ENCODE results near the gene PRR12.

The PRR12 gene

GRCh38 chr19:49549045-49549444, 41.9 kb upstream of the PRR12 start:
- no peak overlapping the region for H3K4me3 ChIP-seq (ENCODE audit: low read depth, low read length)
- no peak for TF ChIP-seq CTCF (IDR thresholded peaks at IDR 0.05; ENCODE audit: low read depth, low read length)
- no peaks in the 10 kb centered on the region; the same call in 1 of the 2 replicates for H3K9me3 ChIP-seq
- no peaks in the 10 kb centered on the region for H3K27me3 ChIP-seq
- H3K36me3 ChIP-seq = no peaks in the 10 kb centered on the region
- no peaks in the 10 kb centered on the region for H3K4me1 ChIP-seq
- no peak for DNase-seq

GRCh38 chr19:49551531-49551930, 39.5 kb upstream of the PRR12 start:
- Histone ChIP-seq H3K4me3 (ENCODE audit: low read depth, low read length) (no peak overlapping the region), H3K36me3 (peaks cover 8% of the 10 kb centered on the region), H3K27me3 (no peaks in the 10 kb centered on the region), H3K9me3 (peaks cover 3% of the 10 kb centered on the region; the same call in 1 of the 2 replicates), H3K4me1 (no peaks in the 10 kb centered on the region)
- TF ChIP-seq CTCF (IDR thresholded peaks at IDR 0.05; ENCODE audit: low read depth, low read length) = no peak
- DNase-seq = no peak

- no peak for DNase-seq
- H3K36me3 ChIP-seq = peaks cover 20% of the 10 kb centered on the region
- no peaks in the 10 kb centered on the region for H3K27me3 ChIP-seq
- H3K4me1 ChIP-seq = no peaks in the 10 kb centered on the region
- peaks cover 4% of the 10 kb centered on the region; the same call in 1 of the 2 replicates for H3K9me3 ChIP-seq
- TF ChIP-seq CTCF (IDR thresholded peaks at IDR 0.05; ENCODE audit: low read depth, low read length) = no peak
- no peak overlapping the region for H3K4me3 ChIP-seq (ENCODE audit: low read depth, low read length)
Measured at GRCh38 chr19:49552749-49553148, 38.2 kb upstream of the PRR12 start.

GRCh38 chr19:49553451-49554271, 37.3 kb upstream of the PRR12 start:
- H3K4me1 ChIP-seq = no peaks in the 10 kb centered on the region
- H3K36me3 ChIP-seq = peaks cover 25% of the 10 kb centered on the region
- DNase-seq = no peak
- peaks cover 4% of the 10 kb centered on the region; the same call in 1 of the 2 replicates for H3K9me3 ChIP-seq
- no peaks in the 10 kb centered on the region for H3K27me3 ChIP-seq
- no peak for TF ChIP-seq CTCF (IDR thresholded peaks at IDR 0.05; ENCODE audit: low read depth, low read length)
- H3K4me3 ChIP-seq (ENCODE audit: low read depth, low read length) = no peak overlapping the region

- Histone ChIP-seq H3K4me1 (no peaks in the 10 kb centered on the region), H3K4me3 (ENCODE audit: low read depth, low read length) (no peak overlapping the region), H3K36me3 (peaks cover 29% of the 10 kb centered on the region), H3K9me3 (peaks cover 4% of the 10 kb centered on the region; the same call in 1 of the 2 replicates), H3K27me3 (no peaks in the 10 kb centered on the region)
- no peak for TF ChIP-seq CTCF (IDR thresholded peaks at IDR 0.05; ENCODE audit: low read depth, low read length)
- DNase-seq = no peak
Measured at GRCh38 chr19:49554701-49555181, 36.2 kb upstream of the PRR12 start.
